ENCODE measurements around the gene HHIPL1.

DNA sequence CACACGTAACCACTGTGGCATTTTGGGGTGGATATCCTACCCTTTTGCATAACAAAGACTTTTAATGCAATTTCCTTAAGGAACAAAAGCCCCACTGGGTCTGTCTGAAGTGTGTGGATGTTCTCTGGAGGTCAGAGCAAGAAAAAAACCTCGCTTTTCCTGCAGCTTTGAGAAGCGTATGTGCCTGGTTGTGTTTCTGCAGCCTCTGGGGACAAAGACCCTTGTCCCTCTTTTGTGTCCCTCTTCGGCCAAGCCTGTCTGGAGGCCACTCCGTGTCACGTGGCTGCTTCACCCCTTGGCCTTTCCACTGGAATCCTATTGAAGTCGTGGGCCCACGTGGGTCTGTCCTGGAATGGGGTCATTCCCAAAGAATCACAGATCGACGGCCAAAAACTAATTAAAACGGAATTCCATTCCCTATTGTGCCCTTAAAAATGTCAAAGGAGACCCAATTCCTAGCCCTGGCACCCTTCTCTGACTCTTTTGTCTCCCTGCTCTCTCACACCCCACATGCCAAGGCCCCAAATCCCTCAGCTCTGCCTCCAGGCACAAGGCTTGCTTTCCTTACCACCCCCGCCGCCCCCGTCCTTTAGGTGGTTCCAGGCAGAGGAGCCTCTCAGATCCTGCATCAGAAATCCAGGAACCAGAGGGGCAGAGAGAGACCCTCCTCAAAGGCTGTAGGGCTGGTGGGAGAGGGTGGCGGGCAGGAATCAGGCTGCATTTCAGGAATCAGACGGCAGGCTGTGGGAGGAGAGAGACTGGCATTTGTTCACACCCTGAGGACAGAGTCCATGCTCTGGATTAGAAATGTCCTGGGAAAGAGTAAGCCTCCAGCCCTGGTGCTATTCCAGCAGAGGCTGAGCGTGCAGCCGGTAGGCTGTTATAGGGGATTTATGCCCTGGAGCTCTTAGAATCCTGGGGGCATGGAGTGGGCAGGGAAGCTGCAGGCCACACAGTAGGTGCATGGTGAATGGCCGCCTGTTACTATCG is 26.6 kb downstream of the HHIPL1 start:
- no peak for TF ChIP-seq POLR2A (IDR thresholded peaks at IDR 0.05; ENCODE audit: control extremely low read depth in 1 of 2, low read depth in 2 of 2, low read length in 2 of 2)
- no peak for TF ChIP-seq RXRA (IDR thresholded peaks at IDR 0.05; ENCODE audit: insufficient read depth, low read depth, low read length)
- TF ChIP-seq, protein P1, sequence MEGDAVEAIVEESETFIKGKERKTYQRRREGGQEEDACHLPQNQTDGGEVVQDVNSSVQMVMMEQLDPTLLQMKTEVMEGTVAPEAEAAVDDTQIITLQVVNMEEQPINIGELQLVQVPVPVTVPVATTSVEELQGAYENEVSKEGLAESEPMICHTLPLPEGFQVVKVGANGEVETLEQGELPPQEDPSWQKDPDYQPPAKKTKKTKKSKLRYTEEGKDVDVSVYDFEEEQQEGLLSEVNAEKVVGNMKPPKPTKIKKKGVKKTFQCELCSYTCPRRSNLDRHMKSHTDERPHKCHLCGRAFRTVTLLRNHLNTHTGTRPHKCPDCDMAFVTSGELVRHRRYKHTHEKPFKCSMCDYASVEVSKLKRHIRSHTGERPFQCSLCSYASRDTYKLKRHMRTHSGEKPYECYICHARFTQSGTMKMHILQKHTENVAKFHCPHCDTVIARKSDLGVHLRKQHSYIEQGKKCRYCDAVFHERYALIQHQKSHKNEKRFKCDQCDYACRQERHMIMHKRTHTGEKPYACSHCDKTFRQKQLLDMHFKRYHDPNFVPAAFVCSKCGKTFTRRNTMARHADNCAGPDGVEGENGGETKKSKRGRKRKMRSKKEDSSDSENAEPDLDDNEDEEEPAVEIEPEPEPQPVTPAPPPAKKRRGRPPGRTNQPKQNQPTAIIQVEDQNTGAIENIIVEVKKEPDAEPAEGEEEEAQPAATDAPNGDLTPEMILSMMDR (IDR thresholded peaks at IDR 0.05; ENCODE audit: control extremely low read depth in 1 of 3, insufficient read depth in 1 of 3, low read depth in 1 of 3, low read length in 3 of 3) = no peak
- no peak for TF ChIP-seq TCF12 (IDR thresholded peaks at IDR 0.05; ENCODE audit: low read depth, low read length)
- TF ChIP-seq RFX5 (IDR thresholded peaks at IDR 0.05; ENCODE audit: borderline replicate concordance, low read depth, low read length) = 0 out of 2 replicates have a peak, but pooled peaks have one; percentile 42
- no peak for TF ChIP-seq TAF7 (optimal IDR thresholded peaks at IDR 0.05; ENCODE audit: borderline replicate concordance, low read depth, low read length)
- no peak for TF ChIP-seq HDAC6 (IDR thresholded peaks at IDR 0.05; ENCODE audit: low read depth, low read length)
- no peak for TF ChIP-seq EZH2 (IDR thresholded peaks at IDR 0.05; ENCODE audit: low read depth, low read length, severe bottlenecking)
- TF ChIP-seq, protein P2, sequence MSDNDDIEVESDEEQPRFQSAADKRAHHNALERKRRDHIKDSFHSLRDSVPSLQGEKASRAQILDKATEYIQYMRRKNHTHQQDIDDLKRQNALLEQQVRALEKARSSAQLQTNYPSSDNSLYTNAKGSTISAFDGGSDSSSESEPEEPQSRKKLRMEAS (IDR thresholded peaks at IDR 0.05) = peak; percentile 34; the same call in 1 of the 2 replicates

Data from H1 (cell line).